GM12878 (cell line): ENCODE measurements around the gene VIT. TPM values are rescaled to one million over a fixed set of nuclear protein-coding genes. Genes with fewer than 3 reads are reported as not detected.

Source experiments
- ATAC-seq: fragments of 200-7000 bp; cut with Tn5 transposase; 3 replicates; pipeline ENCODE4 v1.9.1; 2020; ENCODE audit warnings: mild to moderate bottlenecking, moderate library complexity
- BruUV-seq: library from RNA; stranded (reverse); fragments of 400-500 nt; replicated peaks from 2 replicates; lab custom pipeline; 2021; lab: Mats Ljungman, UMichigan
- CTCF ChIA-PET: fragments of 300-600 bp; sonication (Branson Sonifier 250); formaldehyde crosslinking; extraction: SDS; loops from one replicate; lab custom pipeline; 2021; ENCODE audit warnings: inconsistent platforms; lab: Yijun Ruan, JAX
- POLR2A ChIA-PET: fragments of 350-600 bp; formaldehyde crosslinking; extraction: SDS; loops from one replicate; lab custom pipeline; 2021; ENCODE audit warnings: inconsistent platforms; lab: Charles Lee
- RAD21 ChIA-PET: fragments of 300-600 bp; sonication (Branson Sonifier 250); formaldehyde crosslinking; loops from one replicate; lab custom pipeline; 2023; ENCODE audit warnings: antibody characterized with exemption; ENCODE audit not compliant: unreplicated experiment; lab: Charles Lee
- SMC1A ChIA-PET: fragments of 300-600 bp; sonication (Branson Sonifier 250); formaldehyde crosslinking; loops from one replicate; lab custom pipeline; 2023; ENCODE audit not compliant: unreplicated experiment, uncharacterized antibody; lab: Charles Lee
- DNase-seq: peaks from one replicate; pipeline ENCODE4 v3.0.0-alpha.2; 2011; ENCODE audit warnings: low read depth, low spot score
- FAIRE-seq: peaks from 3 replicates; lab custom pipeline; 2011; peaks lifted over from hg19 to GRCh38; lab: Jason Lieb, UNC
- H2AFZ ChIP-seq: 2 replicates; pipeline ENCODE4 v1.6.0; 2011; ENCODE audit warnings: low read depth, low read length, control low read depth; ENCODE audit not compliant: control insufficient read depth
- H3K27ac ChIP-seq: 2 replicates; pipeline ENCODE4 v1.5.1; 2011; ENCODE audit warnings: control low read depth; ENCODE audit not compliant: control insufficient read depth, insufficient read depth
- H3K27me3 ChIP-seq, 2 experiments: replicated peaks in 1 of 2; 2 replicates each; pipeline versions ENCODE4 v1.6.0 to v1.6.1; 2011; ENCODE audit warnings: low read length in 1 of 2; ENCODE audit not compliant: control insufficient read depth in 2 of 2, insufficient read depth in 2 of 2
- H3K36me3 ChIP-seq, 2 experiments: 2 replicates each; pipeline ENCODE4 v1.5.1; 2011; ENCODE audit warnings: low read length in 1 of 2; ENCODE audit not compliant: control insufficient read depth in 2 of 2, insufficient read depth in 2 of 2
- H3K4me1 ChIP-seq: 2 replicates; pipeline ENCODE4 v1.6.1; 2011; ENCODE audit warnings: mild to moderate bottlenecking, low read length, moderate library complexity, mixed read lengths; ENCODE audit not compliant: control insufficient read depth, insufficient read depth
- H3K4me2 ChIP-seq: 2 replicates; pipeline ENCODE4 v1.6.0; 2011; ENCODE audit warnings: control low read depth; ENCODE audit not compliant: control insufficient read depth, insufficient read depth
- H3K4me3 ChIP-seq: fragments of 200-600 bp; sonication (generic); 2 replicates; pipeline ENCODE4 v1.5.1; 2016
- H3K79me2 ChIP-seq: 2 replicates; pipeline ENCODE4 v1.6.0; 2011; ENCODE audit warnings: low read length; ENCODE audit not compliant: control insufficient read depth, insufficient read depth
- H3K9ac ChIP-seq: 2 replicates; pipeline ENCODE4 v1.8.0; 2011; ENCODE audit warnings: low read length, control low read depth, mixed read lengths; ENCODE audit not compliant: control insufficient read depth, insufficient read depth
- H3K9me3 ChIP-seq: replicated peaks from 3 replicates; pipeline ENCODE4 v1.5.1; 2011; ENCODE audit warnings: mild to moderate bottlenecking, low read length; ENCODE audit not compliant: control insufficient read depth, insufficient read depth
- H4K20me1 ChIP-seq: 2 replicates; pipeline ENCODE4 v1.6.0; 2011; ENCODE audit not compliant: control insufficient read depth, insufficient read depth
- ATF2 ChIP-seq: IDR thresholded peaks from 2 replicates; pipeline ENCODE4 v1.6.1; 2012; ENCODE audit warnings: low read length, inconsistent platforms
- CREB1 ChIP-seq: IDR thresholded peaks from 2 replicates; pipeline ENCODE4 v1.6.1; 2012; ENCODE audit warnings: low read depth, mild to moderate bottlenecking, inconsistent platforms
- PAX5 ChIP-seq: IDR thresholded peaks from 2 replicates; pipeline ENCODE4 v1.6.1; 2011; ENCODE audit warnings: low read depth, low read length, borderline replicate concordance
- PAX8 ChIP-seq: fragments of 450-650 bp; IDR thresholded peaks from 2 replicates; pipeline ENCODE4 v1.6.1; 2017; ENCODE audit warnings: mild to moderate bottlenecking, moderate library complexity
- RB1 ChIP-seq: fragments of 450-650 bp; formaldehyde crosslinking; IDR thresholded peaks from 2 replicates; pipeline ENCODE4 v1.6.1; 2017; ENCODE audit warnings: mild to moderate bottlenecking, borderline replicate concordance
- SKIL ChIP-seq: fragments of 450-650 bp; IDR thresholded peaks from 2 replicates; pipeline ENCODE4 v1.6.1; 2017; ENCODE audit warnings: mild to moderate bottlenecking, low read depth, inconsistent platforms; ENCODE audit not compliant: poor library complexity, severe bottlenecking
- SRF ChIP-seq, 2 experiments: IDR thresholded peaks; 2 replicates each; pipeline ENCODE4 v1.6.1; 2011; ENCODE audit warnings: low read depth in 2 of 2, low read length in 2 of 2, mild to moderate bottlenecking in 1 of 2, moderate library complexity in 1 of 2
- ZBTB40 ChIP-seq: fragments of 450-650 bp; IDR thresholded peaks from 2 replicates; pipeline ENCODE4 v1.6.1; 2016; ENCODE audit warnings: mild to moderate bottlenecking, moderate library complexity, borderline replicate concordance
- WGBS: methylation state at CpG from one replicate; pipeline ENCODE4 v1.1.6; 2016; ENCODE audit warnings: low lambda C conversion rate; ENCODE audit not compliant: insufficient replicate concordance, insufficient coverage; ENCODE audit errors: missing lambda C conversion rate; 5-methylcytosine and 5-hydroxymethylcytosine counted together
- in situ Hi-C: fragments of 300-500 bp; cut with MboI; formaldehyde crosslinking; loops from 9 replicates; pipeline ENCODE4 v1.14.3; 2018; ENCODE audit warnings: mixed read lengths
- intact Hi-C: fragments of 100-400 bp; cut with micrococcal nuclease; formaldehyde crosslinking; loops from one replicate; pipeline ENCODE4 v1.14.2; 2022; ENCODE audit not compliant: unreplicated experiment
- polyA plus RNA-seq, 11 experiments: library from polyadenylated mRNA; depleted of rRNA in 4 of 11; unstranded in 6 of 11; stranded (reverse) in 5 of 11; fragments of >200 nt; fragmentation: Nextera tagmentation in 4 of 11; fragmentation: Illumina TruSeq in 1 of 11; extraction: Ambion mirVana in 4 of 11; extraction: Trizol in 1 of 11; gene quantifications; 1 replicate in 1 of 11; 2 replicates in 10 of 11; pipeline versions ENCODE4 v1.2.1 to v1.2.3, GENCODE V29; 2011 to 2016; ENCODE audit warnings: inconsistent platforms in 2 of 11, missing spikeins in 2 of 11, low read depth in 1 of 11
- total RNA-seq, 4 experiments: library from RNA; depleted of rRNA in 3 of 4; stranded (reverse); fragments of >200 nt in 3 of 4; fragmentation: Illumina TruSeq in 1 of 4; extraction: Trizol in 1 of 4; gene quantifications; 2 replicates each; pipeline versions ENCODE4 v1.2.1 to v1.2.3, GENCODE V29; 2013 to 2021

VIT gene
- total and polyA plus RNA-seq, 10 of the 15 experiments (the other 5 are each of a cell fraction or from before 2014, with no cell fraction given), result 0.05 to 0.14 TPM; not detected in 8

DNA sequence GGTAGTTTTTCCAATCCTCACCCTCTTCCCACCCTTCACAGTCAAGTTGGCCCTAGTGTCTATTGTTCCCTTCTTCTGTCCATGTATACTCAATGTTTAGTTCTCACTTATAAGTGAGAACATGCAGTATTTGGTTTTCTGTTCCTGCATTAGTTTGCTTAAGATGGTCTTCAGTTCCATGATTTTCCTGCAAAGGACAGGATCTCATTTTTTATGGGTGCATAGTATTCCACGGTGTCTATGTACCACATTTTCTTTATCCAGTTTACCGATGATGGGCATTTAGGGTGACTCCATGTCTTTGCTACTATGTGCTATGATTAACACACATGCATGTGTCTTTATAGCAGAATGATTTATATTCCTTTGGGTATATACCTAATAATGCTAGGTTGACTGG, 165.4 kb downstream of the VIT start:
- RAD21 ChIA-PET, result no interaction called here
- 100% methylated on average over 2 of the region's 2 CpGs for WGBS
- SMC1A ChIA-PET, result no interaction called here

More for the DNA sequence above, 165.4 kb downstream of the VIT start:
- Histone ChIP-seq H2AFZ (no peak overlapping the region), H3K9me3 (no peaks in the 10 kb centered on the region), H3K4me2 (no peak overlapping the region), H4K20me1 (no peaks in the 10 kb centered on the region), H3K27ac (no peak overlapping the region), H3K27me3 (no peaks in the 10 kb centered on the region), H3K36me3 (peaks cover 1 to 3% of the 10 kb centered on the region in 2 experiments; a peak in 2 of 4 replicates), H3K79me2 (no peaks in the 10 kb centered on the region)
- BruUV-seq, result no TSS peak
- DNase-seq, result no peak
- TF ChIP-seq PAX5 (no peak), ATF2 (no peak), PAX8 (no peak), SRF (IDR thresholded peaks at IDR 0.05; ENCODE audit: low read depth in 2 of 2, low read length in 2 of 2) (no peak), RB1 (no peak), ZBTB40 (no peak), CREB1 (no peak), SKIL (no peak)
- TF ChIP-seq, all 136 proteins: peak for 0
- ChIA-PET POLR2A (no interaction called here), CTCF (no interaction called here)
- intact Hi-C loops, result no loop called here
- no peak overlapping the region for H3K4me3 ChIP-seq
- in situ Hi-C loops, result no loop called here
- ATAC-seq, result no peak
- no peak for FAIRE-seq
- no peak overlapping the region for H3K9ac ChIP-seq
- peaks cover 6% of the 10 kb centered on the region; the same call in 1 of the 2 replicates for H3K4me1 ChIP-seq
